DMS153 treated with DMSO at 0.1 percent for 48 hours (cell line): ENCODE results near the gene SDE2.
"Not testable (repeated sequence)": the region's sequence is repeated elsewhere in the genome, so short reads cannot be mapped to it uniquely, and the experiment has no call there.

Experiments
- DNase-seq: peaks from one replicate; lab custom pipeline; 2025; ENCODE audit not compliant: unreplicated experiment; lab: John Stamatoyannopoulos, UW

Gene SDE2

DNA sequence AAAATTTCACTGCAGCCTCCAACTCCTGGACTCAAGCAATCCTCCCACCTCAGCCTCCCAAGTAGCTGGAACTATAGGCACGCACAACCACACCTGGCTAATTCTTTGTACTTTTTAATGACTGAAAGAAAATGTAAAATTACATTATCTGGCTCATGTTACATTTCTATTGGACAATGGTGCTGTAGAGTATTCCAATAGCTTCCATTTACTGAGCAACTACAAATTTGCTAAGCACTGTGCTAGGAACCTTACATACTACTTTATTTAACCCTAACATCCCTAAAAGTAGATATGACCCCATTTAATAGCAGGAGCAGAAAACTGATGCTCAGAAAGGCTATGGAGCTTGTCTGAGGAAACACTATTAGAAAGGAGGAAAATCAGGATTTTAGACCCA lies 19.7 kb downstream of the SDE2 start:
- DNase-seq = no peak

- DNase-seq = no peak
Observed at GRCh38 chr1:225977937-225978748, 21.0 kb downstream of the SDE2 start.

- DNase-seq = not testable (repeated sequence)
Observed at GRCh38 chr1:225975146-225975545, 24.0 kb downstream of the SDE2 start.

GRCh38 chr1:225974454-225974853 lies 24.7 kb downstream of the SDE2 start:
- DNase-seq = no peak

DNA sequence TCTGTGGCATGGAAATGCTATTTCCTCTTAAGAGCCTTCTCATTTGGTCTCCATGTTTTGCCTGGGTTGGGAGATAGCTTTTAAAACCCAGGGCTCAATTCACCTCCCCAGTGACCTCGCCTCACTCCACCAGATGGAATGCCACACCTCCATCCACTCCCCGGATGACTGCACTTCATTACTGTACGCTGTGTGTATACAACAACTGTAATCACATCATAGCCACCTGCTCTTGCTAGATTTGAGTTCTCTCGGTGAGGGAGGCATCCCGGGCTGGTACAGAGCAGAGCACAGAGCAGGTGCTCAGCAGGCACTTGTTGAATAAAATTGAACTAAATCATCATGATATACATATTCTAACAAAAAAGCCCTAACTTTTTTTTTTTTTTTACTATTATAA lies 26.0 kb downstream of the SDE2 start:
- DNase-seq = peak; percentile 57

GRCh38 chr1:225972344-225973152 lies 26.6 kb downstream of the SDE2 start:
- DNase-seq = no peak

DNA sequence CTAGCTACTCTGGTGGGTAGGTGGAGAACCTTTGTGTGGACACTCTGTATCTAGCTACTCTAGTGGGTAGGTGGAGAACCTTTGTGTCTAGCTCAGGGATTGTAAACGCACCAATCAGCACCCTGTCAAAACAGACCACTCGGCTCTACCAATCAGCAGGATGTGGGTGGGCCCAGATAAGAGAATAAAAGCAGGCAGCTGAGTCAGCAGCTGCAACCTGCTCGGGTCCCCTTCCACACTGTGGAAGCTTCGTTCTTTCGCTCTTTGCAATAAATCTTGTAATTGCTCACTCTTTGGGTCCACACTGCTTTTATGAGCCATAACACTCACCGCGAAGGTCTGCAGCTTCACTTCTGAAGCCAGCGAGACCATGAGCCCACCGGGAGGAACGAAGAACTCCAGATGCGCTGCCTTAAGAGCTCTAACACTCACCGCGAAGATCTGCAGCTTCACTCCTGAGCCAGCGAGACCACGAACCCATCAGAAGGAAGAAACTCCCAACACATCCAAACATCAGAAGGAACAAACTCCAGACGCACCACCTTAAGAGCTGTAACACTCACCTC lies 28.5 kb downstream of the SDE2 start:
- DNase-seq = not testable (repeated sequence)

- DNase-seq = not testable (repeated sequence)
Observed at GRCh38 chr1:225969751-225970150, 29.4 kb downstream of the SDE2 start.

DNA sequence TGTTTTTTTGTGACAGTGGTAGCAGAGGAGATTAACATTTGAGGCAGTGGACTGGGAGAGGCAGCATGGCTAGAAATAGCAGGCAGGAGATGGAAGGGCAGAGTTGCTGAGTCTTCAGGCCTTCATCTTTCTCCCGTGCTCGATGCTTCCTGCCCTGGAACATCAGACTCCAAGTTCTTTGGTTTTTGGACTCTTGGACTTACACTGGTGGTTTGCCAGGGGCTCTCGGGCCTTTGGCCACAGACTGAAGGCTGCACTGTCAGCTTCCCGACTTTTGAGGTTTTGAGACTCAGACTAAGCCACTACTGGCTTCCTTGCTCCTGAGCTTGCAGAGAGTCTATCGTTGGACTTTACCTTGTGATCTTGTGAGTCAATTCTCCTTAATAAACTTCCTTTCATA lies 33.9 kb downstream of the SDE2 start:
- no peak for DNase-seq

DNA sequence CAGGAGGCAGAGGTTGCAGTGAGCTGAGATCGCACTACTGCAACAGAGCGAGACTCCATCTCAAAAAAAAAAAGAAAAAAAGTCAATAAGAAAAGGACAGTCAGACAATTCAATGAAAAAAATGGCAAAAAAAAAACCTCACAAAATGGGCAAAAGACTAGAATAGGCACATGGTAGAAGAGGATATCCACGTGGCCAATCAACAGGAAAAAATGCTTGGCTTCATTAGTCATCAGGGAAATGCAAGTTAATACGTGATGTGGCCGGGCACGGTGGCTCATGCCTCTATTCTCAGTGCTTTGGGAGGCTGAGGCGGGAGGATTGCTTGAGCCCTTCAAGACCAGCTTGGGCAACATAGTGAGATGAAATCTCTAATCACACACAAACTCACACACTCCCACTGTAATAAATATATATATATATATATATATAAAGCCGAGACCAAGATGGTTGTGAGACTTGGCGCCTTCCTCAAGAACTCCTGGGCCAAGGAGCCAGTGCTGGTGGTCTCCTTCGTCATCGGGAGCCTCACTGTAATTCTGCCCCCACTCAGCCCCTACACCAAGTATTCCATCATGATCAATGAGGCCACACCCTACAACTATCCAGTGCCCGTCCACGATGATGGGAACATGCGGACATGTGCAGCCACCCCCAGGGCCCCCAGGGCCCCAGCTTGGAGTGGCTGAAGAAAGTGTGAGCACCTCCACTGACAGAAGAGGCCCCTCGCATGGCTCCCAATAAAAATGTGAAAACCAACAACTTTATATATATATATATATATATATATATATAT lies 35.2 kb downstream of the SDE2 start:
- no peak for DNase-seq

- DNase-seq = no peak
Observed at GRCh38 chr1:225962440-225962975, 36.6 kb downstream of the SDE2 start.

GRCh38 chr1:225961659-225962439 lies 37.3 kb downstream of the SDE2 start:
- DNase-seq = no peak

DNA sequence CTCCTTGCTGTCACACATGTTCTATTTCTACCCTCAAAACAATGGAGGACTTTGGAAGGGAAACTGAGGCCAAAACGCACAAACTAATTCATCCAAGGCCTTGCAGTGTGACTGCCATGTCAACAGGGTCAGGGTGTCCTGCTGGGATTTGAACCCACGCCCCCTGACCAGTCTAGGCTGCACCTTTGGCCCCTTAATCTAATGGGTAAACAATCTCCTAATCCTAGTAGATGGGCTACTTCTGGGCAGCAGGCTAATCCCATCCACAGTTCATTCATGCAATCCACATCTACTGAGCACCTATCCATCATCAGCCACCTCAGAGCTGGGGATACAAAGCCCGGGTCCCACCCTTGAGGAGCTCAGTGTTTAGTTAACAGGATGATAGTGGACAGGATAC lies 41.1 kb downstream of the SDE2 start:
- DNase-seq = no peak

GRCh38 chr1:225954753-225955152 lies 44.4 kb downstream of the SDE2 start:
- DNase-seq = no peak

DNA sequence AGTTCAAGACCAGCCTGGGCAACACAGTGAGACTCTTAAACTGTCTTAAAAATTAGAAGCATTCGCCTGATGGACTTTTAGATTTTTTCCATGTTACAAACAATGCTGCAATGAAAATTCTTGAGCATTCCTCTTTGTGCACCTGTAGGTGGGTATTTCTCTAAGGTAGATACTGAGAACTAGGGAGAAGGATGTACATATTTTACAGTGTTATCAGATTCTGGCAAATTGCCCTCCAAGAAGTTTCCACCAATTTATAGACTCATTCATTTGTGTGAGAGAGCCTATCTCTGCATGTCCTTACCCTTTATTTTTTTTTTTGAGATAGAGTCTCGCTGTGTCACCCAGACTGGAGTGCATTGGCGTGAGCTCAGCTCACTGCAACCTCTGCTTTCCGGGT lies 45.8 kb downstream of the SDE2 start:
- no peak for DNase-seq

GRCh38 chr1:225950905-225951497 lies 48.1 kb downstream of the SDE2 start:
- no peak for DNase-seq

- DNase-seq = no peak
Observed at GRCh38 chr1:225949041-225949440, 50.1 kb downstream of the SDE2 start.

DNA sequence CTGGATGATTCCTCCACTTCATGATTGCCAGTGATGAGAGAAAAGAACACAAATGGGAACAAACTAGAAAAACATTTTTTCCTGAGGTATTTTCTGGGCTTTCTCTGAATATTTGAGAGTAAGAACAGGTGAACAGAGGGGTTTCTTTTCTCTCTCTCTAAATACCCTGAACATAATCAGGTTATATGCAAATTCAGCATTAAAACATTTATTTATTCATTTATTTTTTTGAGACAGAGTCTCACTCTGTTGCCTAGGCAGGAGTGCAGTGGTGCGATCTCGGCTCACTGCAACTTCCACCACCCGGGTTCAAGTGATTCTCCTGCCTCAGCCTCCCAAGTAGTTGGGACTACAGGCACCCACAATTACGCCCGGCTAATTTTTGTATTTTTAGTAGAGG lies 52.3 kb downstream of the SDE2 start:
- no peak for DNase-seq

DNA sequence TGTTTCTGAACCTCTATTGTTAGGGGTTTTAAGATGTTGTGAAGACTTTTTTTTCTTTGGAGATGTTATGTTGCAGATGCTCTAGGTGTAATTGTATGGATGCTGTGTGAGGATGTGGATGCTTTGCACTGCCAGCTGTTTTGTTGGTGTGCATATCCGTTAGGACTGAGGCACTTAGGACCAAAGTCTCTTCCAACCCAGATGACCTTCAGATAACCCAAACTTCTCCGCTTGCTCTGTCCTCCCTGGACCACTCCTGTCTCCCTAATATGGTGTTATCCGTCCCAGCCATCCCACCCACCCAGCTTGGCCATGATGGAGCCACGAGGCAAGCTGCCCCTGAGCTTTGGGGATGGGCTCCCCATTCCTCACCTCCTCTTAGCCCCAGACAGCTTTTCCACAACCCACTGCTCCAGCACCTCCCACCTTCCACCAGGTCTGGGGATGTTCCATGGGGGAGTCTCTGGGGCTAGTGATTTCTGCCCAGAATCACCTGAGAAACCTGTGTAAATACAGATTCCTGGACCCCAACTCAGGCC lies 53.0 kb downstream of the SDE2 start:
- DNase-seq = no peak
